CD14-positive monocyte (primary cell): ENCODE results near the gene MED13L. TPM values are rescaled to one million over a fixed set of nuclear protein-coding genes. Genes with fewer than 3 reads are reported as not detected.

Experiments used
- DNase-seq, 3 donors: peaks; one replicate each; pipeline ENCODE4 v3.0.0-alpha.2; 2011 to 2022
- H2AFZ ChIP-seq: 2 replicates; pipeline ENCODE4 v1.6.0; 2012; ENCODE audit warnings: mild to moderate bottlenecking, low read depth, low read length, inconsistent platforms; ENCODE audit not compliant: insufficient read depth, poor library complexity, severe bottlenecking
- H3K27ac ChIP-seq, 2 donors: 1 replicate in 1 of 2; 2 replicates in 1 of 2; pipeline ENCODE4 v1.5.1; 2012 to 2013; ENCODE audit warnings: low read length in 2 of 2, control low read depth in 1 of 2, inconsistent platforms in 1 of 2, low read depth in 1 of 2, mild to moderate bottlenecking in 1 of 2
- H3K27me3 ChIP-seq, 2 donors: one replicate each; pipeline versions ENCODE4 v1.6.0 to v1.6.1; 2011 to 2013; ENCODE audit warnings: low read length in 2 of 2; ENCODE audit not compliant: control insufficient read depth in 2 of 2, insufficient read depth in 2 of 2
- H3K36me3 ChIP-seq, 2 donors: replicated peaks in 1 of 2; 1 replicate in 1 of 2; 2 replicates in 1 of 2; pipeline versions ENCODE4 v1.5.1 to v1.6.1; 2012 to 2013; ENCODE audit warnings: low read length in 2 of 2, control low read depth in 1 of 2, inconsistent platforms in 1 of 2, mild to moderate bottlenecking in 1 of 2; ENCODE audit not compliant: insufficient read depth in 2 of 2, control insufficient read depth in 1 of 2
- H3K4me1 ChIP-seq, 2 donors: 1 replicate in 1 of 2; 2 replicates in 1 of 2; pipeline versions ENCODE4 v1.5.1 to v1.6.1; 2012 to 2013; ENCODE audit warnings: low read length in 2 of 2, control low read depth in 1 of 2, inconsistent platforms in 1 of 2, mild to moderate bottlenecking in 1 of 2, moderate library complexity in 1 of 2; ENCODE audit not compliant: insufficient read depth in 2 of 2, control insufficient read depth in 1 of 2
- H3K4me2 ChIP-seq: replicated peaks from 2 replicates; pipeline ENCODE3; 2012; ENCODE audit warnings: low read length, moderate library complexity, mild to moderate bottlenecking; ENCODE audit not compliant: poor library complexity, severe bottlenecking; ENCODE audit errors: extremely low read depth
- H3K4me3 ChIP-seq, 3 experiments: fragments of 200-600 bp in 1 of 3; sonication (generic) in 1 of 3; replicated peaks in 1 of 3; 1 replicate in 2 of 3; 2 replicates in 1 of 3; pipeline ENCODE4 v1.5.1; 2011 to 2013; ENCODE audit warnings: low read length in 3 of 3, mild to moderate bottlenecking in 3 of 3, control low read depth in 2 of 3, low read depth in 2 of 3, inconsistent platforms in 1 of 3, moderate library complexity in 1 of 3
- H3K79me2 ChIP-seq: 2 replicates; pipeline ENCODE4 v1.6.0; 2012; ENCODE audit warnings: mild to moderate bottlenecking, control low read depth, inconsistent platforms, low read length, moderate library complexity; ENCODE audit not compliant: insufficient read depth
- H3K9ac ChIP-seq: 2 replicates; pipeline ENCODE4 v1.6.0; 2017; ENCODE audit warnings: low read length, mild to moderate bottlenecking; ENCODE audit not compliant: insufficient read depth, poor library complexity, severe bottlenecking
- H3K9me3 ChIP-seq, 2 donors: replicated peaks in 1 of 2; 1 replicate in 1 of 2; 2 replicates in 1 of 2; pipeline versions ENCODE4 v1.5.1 to v1.6.1; 2012 to 2013; ENCODE audit warnings: low read length in 2 of 2, control low read depth in 1 of 2; ENCODE audit not compliant: control insufficient read depth in 1 of 2, insufficient read depth in 1 of 2
- H4K20me1 ChIP-seq: 2 replicates; pipeline ENCODE4 v1.6.0; 2012; ENCODE audit warnings: mild to moderate bottlenecking, low read length, control low read depth, moderate library complexity; ENCODE audit not compliant: insufficient read depth
- H3K27ac Mint-ChIP-seq, 7 donors: one replicate each; pipeline ENCODE4 v1.8.0; 2020; ENCODE audit warnings: mild to moderate bottlenecking in 7 of 7, mixed read lengths in 7 of 7, moderate library complexity in 6 of 7, inconsistent platforms in 2 of 7
- H3K27me3 Mint-ChIP-seq, 3 donors: one replicate each; pipeline ENCODE4 v1.8.0; 2021 to 2022; ENCODE audit warnings: low read depth in 3 of 3, mild to moderate bottlenecking in 3 of 3, mixed read lengths in 3 of 3, moderate library complexity in 3 of 3, inconsistent platforms in 1 of 3
- H3K36me3 Mint-ChIP-seq, 2 donors: one replicate each; pipeline ENCODE4 v1.8.0; 2020; ENCODE audit warnings: mixed read lengths in 2 of 2, inconsistent platforms in 1 of 2, mild to moderate bottlenecking in 1 of 2
- H3K4me1 Mint-ChIP-seq: one replicate; pipeline ENCODE4 v1.8.0; 2020; ENCODE audit warnings: mild to moderate bottlenecking, mixed read lengths
- H3K4me3 Mint-ChIP-seq, 2 donors: one replicate each; pipeline ENCODE4 v1.8.0; 2020; ENCODE audit warnings: mild to moderate bottlenecking in 2 of 2, mixed read lengths in 2 of 2, moderate library complexity in 1 of 2
- H3K9me3 Mint-ChIP-seq, 7 donors: one replicate each; pipeline ENCODE4 v1.8.0; 2020 to 2022; ENCODE audit warnings: mixed read lengths in 7 of 7, mild to moderate bottlenecking in 6 of 7, moderate library complexity in 6 of 7, inconsistent platforms in 2 of 7
- WGBS: methylation state at CpG from one replicate; pipeline ENCODE4 v1.1.5; 2013; ENCODE audit warnings: missing lambda C conversion rate; ENCODE audit not compliant: insufficient coverage; 5-methylcytosine and 5-hydroxymethylcytosine counted together
- intact Hi-C, 2 donors: fragments of 100-400 bp; cut with micrococcal nuclease; formaldehyde crosslinking; loops; one replicate each; pipeline versions ENCODE4 v1.15.0 to v1.15.1; 2023
- polyA plus RNA-seq, 3 donors: library from polyadenylated mRNA; depleted of rRNA in 1 of 3; unstranded in 2 of 3; stranded (reverse) in 1 of 3; fragments of 300-500 nt in 2 of 3; fragments of >200 nt in 1 of 3; fragmentation: Illumina TruSeq in 2 of 3; gene quantifications; 1 replicate in 2 of 3; 2 replicates in 1 of 3; pipeline ENCODE4 v1.2.3, GENCODE V29; 2012 to 2021
- TF ChIP-seq, protein P1 (sequence below): fragments of 200-600 bp; IDR thresholded peaks from one replicate; pipeline ENCODE4 v1.8.0; 2022; ENCODE audit warnings: antibody characterized with exemption, mild to moderate bottlenecking

Gene MED13L
- polyA plus RNA-seq, 3 donors, result 4.4 to 42.0 (median 7.5) TPM

DNA sequence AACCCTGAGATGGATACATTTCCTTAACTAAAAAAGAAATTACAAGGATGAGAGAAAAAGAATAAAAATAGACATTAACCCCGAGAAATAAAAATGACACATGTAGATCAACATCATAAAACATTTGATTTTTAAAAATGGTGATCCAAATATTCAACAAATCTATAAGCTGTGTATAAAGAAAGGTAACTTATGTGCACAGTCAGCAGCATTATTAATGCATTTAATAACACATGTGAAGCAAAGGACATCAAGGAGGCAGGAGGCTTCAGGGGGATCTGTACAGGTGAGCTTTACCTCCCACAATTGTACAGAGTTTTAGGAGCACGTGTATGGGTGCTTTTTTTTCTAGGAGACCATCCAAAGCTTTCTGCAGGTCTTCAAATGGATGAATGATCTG is 76.1 kb downstream of the MED13L start:
- WGBS, result no CpG with 5 or more reads among the region's 2 CpGs
- no peaks in the 10 kb centered on the region for H3K27me3 ChIP-seq
- Mint-ChIP-seq H3K4me3 (no peak overlapping the region), H3K4me1 (peaks cover 46% of the 10 kb centered on the region), H3K27ac (peak overlapping the region in 1 of 7 donors; percentile 52), H3K27me3 (no peaks in the 10 kb centered on the region), H3K9me3 (no peaks in the 10 kb centered on the region), H3K36me3 (peaks cover 15 to 30% of the 10 kb centered on the region in 2 donors)
- DNase-seq, result no peak
- peaks cover 16 to 32% of the 10 kb centered on the region in 2 donors for H3K4me1 ChIP-seq
- intact Hi-C loops, result no loop called here
- TF ChIP-seq, protein P1, sequence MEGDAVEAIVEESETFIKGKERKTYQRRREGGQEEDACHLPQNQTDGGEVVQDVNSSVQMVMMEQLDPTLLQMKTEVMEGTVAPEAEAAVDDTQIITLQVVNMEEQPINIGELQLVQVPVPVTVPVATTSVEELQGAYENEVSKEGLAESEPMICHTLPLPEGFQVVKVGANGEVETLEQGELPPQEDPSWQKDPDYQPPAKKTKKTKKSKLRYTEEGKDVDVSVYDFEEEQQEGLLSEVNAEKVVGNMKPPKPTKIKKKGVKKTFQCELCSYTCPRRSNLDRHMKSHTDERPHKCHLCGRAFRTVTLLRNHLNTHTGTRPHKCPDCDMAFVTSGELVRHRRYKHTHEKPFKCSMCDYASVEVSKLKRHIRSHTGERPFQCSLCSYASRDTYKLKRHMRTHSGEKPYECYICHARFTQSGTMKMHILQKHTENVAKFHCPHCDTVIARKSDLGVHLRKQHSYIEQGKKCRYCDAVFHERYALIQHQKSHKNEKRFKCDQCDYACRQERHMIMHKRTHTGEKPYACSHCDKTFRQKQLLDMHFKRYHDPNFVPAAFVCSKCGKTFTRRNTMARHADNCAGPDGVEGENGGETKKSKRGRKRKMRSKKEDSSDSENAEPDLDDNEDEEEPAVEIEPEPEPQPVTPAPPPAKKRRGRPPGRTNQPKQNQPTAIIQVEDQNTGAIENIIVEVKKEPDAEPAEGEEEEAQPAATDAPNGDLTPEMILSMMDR, result no peak
- no peak overlapping the region for H3K27ac ChIP-seq
- peaks cover 100% of the 10 kb centered on the region for H3K79me2 ChIP-seq
- peaks cover 7 to 18% of the 10 kb centered on the region in 2 donors for H3K36me3 ChIP-seq
- H3K9me3 ChIP-seq, result no peaks in the 10 kb centered on the region
- no peak overlapping the region for H3K9ac ChIP-seq
- H2AFZ ChIP-seq, result no peak overlapping the region
- H4K20me1 ChIP-seq, result peaks cover 100% of the 10 kb centered on the region
- no peak overlapping the region for H3K4me3 ChIP-seq
- no peak overlapping the region for H3K4me2 ChIP-seq

DNA sequence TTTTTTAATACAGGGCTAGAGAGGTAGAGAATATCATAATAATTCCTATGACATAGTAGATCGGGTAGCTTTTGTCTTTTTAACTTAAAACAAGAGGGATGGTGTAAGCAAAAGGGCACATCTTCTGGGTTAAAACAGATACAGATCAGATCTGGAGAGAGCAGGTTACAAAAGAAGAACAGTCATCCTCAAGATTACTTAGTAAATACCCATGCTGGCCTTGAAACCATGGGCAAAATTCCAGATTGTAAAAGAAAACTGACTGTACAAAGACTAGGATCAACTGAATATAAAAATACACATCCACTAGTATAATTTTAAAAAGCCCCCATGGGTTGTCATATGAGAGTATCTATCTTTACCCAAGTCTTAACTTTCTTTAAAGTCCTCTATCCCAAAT is 76.7 kb downstream of the MED13L start:
- no peak for DNase-seq
- Histone ChIP-seq H3K4me3 (no peak overlapping the region), H3K4me1 (peaks cover 20 to 37% of the 10 kb centered on the region in 2 donors), H3K27ac (peak overlapping the region in 1 of 2 donors; percentile 38), H3K36me3 (peaks cover 7 to 18% of the 10 kb centered on the region in 2 donors), H3K9ac (no peak overlapping the region), H4K20me1 (peaks cover 100% of the 10 kb centered on the region), H3K4me2 (no peak overlapping the region), H2AFZ (no peak overlapping the region), H3K27me3 (no peaks in the 10 kb centered on the region), H3K9me3 (no peaks in the 10 kb centered on the region), H3K79me2 (peaks cover 100% of the 10 kb centered on the region)
- Mint-ChIP-seq H3K27ac (peak overlapping the region in 1 of 7 donors; percentile 43), H3K4me3 (no peak overlapping the region), H3K9me3 (no peaks in the 10 kb centered on the region), H3K4me1 (peaks cover 51% of the 10 kb centered on the region), H3K36me3 (peaks cover 15 to 30% of the 10 kb centered on the region in 2 donors), H3K27me3 (no peaks in the 10 kb centered on the region)
- TF ChIP-seq, protein P1, result no peak
- WGBS, result no CpG with 5 or more reads among the region's 1 CpG
- intact Hi-C loops, result no loop called here
